ENCODE measurements around the gene BST1.

BST1 gene

DNA sequence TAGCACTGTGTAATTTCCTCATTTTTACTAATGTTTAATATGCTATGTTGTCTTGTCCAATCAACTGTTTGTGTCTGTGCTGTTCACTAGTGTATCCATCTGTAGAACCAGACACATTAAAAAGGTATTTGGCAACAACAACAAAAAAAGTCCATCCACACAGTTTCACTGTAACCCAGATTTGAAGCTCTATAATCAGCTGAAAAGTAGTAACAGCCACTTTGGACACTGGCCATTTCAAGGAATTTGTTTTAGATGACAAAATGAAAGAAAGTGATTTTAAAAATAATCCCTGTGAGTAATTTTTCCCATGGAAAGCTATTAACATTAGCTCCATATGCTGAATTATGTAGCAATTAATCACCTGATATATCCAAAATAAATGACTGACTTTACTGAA lies 45.5 kb upstream of the BST1 start:
- H3K27ac ChIP-seq (ENCODE audit: low read depth, low read length), result no peak overlapping the region

GRCh38 chr4:15658136-15658770 lies 44.6 kb upstream of the BST1 start:
- TF ChIP-seq EZH2phosphoT487 (conservative IDR thresholded peaks at IDR 0.05; ENCODE audit: low read length) (no peak), CTCF (IDR thresholded peaks at IDR 0.05; ENCODE audit: insufficient read depth, low read length, poor library complexity, severe bottlenecking) (no peak)
- no peak overlapping the region for H3K4me2 ChIP-seq (ENCODE audit: low read depth, low read length, poor library complexity, severe bottlenecking)
- no peaks in the 10 kb centered on the region for H3K27me3 ChIP-seq (ENCODE audit: low read length)
- H3K9me3 ChIP-seq (ENCODE audit: insufficient read depth, low read length), result no peaks in the 10 kb centered on the region
- no peaks in the 10 kb centered on the region for H3K9me2 ChIP-seq (replicated peaks; ENCODE audit: insufficient read depth, low read length)
- H3K27ac ChIP-seq (ENCODE audit: low read depth, low read length), result no peak overlapping the region
- H3K4me3 ChIP-seq (ENCODE audit: insufficient read depth, low read length, poor library complexity, severe bottlenecking), result no peak overlapping the region
- no peak overlapping the region for H2AFZ ChIP-seq (ENCODE audit: low read depth, low read length, severe bottlenecking)
- H3K9ac ChIP-seq (ENCODE audit: low read length), result no peak overlapping the region
- peaks cover 24% of the 10 kb centered on the region for H3F3A ChIP-seq (ENCODE audit: insufficient read depth)
- no peaks in the 10 kb centered on the region for H3K36me3 ChIP-seq (ENCODE audit: low read length)
- H4K20me1 ChIP-seq (ENCODE audit: low read depth, low read length), result no peaks in the 10 kb centered on the region
- H3K79me2 ChIP-seq (ENCODE audit: insufficient read depth, low read length), result peaks cover 13% of the 10 kb centered on the region; the same call in 1 of the 2 replicates

More for the DNA sequence above, 45.5 kb upstream of the BST1 start:
- Histone ChIP-seq H4K20me1 (ENCODE audit: low read depth, low read length) (no peaks in the 10 kb centered on the region), H3F3A (ENCODE audit: insufficient read depth) (peaks cover 24% of the 10 kb centered on the region), H3K9me2 (replicated peaks; ENCODE audit: insufficient read depth, low read length) (no peaks in the 10 kb centered on the region), H3K79me2 (ENCODE audit: insufficient read depth, low read length) (peaks cover 18% of the 10 kb centered on the region; the same call in 1 of the 2 replicates), H3K9me3 (ENCODE audit: insufficient read depth, low read length) (no peaks in the 10 kb centered on the region), H3K4me2 (ENCODE audit: low read depth, low read length, poor library complexity, severe bottlenecking) (no peak overlapping the region), H3K36me3 (ENCODE audit: low read length) (no peaks in the 10 kb centered on the region), H3K9ac (ENCODE audit: low read length) (no peak overlapping the region), H3K4me3 (ENCODE audit: insufficient read depth, low read length, poor library complexity, severe bottlenecking) (no peak overlapping the region), H2AFZ (ENCODE audit: low read depth, low read length, severe bottlenecking) (no peak overlapping the region), H3K27me3 (ENCODE audit: low read length) (no peaks in the 10 kb centered on the region)
- TF ChIP-seq EZH2phosphoT487 (conservative IDR thresholded peaks at IDR 0.05; ENCODE audit: low read length), result no peak
- no peak for TF ChIP-seq CTCF (IDR thresholded peaks at IDR 0.05; ENCODE audit: insufficient read depth, low read length, poor library complexity, severe bottlenecking)

DNA sequence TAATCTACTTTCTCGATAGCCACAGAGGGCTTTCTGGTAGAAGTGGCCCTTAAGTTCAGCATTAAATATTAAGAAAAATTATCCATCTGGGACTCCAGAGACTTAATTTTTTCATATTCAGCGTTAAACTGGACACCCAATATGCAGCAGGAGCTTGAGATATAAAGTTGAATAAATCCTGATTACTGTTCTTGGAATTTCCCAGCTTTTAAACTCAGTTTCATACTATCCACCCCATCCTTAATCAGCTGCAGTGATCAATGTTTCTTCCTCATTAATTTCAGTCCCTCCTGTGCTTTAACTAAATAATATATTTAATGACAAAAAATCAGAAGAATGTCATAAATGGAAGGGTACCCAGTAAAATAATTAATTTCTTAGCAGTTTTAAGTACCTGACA lies 44.1 kb upstream of the BST1 start:
- no peak overlapping the region for H3K4me2 ChIP-seq (ENCODE audit: low read depth, low read length, poor library complexity, severe bottlenecking)
- no peaks in the 10 kb centered on the region for H4K20me1 ChIP-seq (ENCODE audit: low read depth, low read length)
- no peaks in the 10 kb centered on the region for H3K27me3 ChIP-seq (ENCODE audit: low read length)
- peaks cover 8% of the 10 kb centered on the region; the same call in 1 of the 2 replicates for H3K79me2 ChIP-seq (ENCODE audit: insufficient read depth, low read length)
- H3F3A ChIP-seq (ENCODE audit: insufficient read depth), result peaks cover 24% of the 10 kb centered on the region
- no peak overlapping the region for H2AFZ ChIP-seq (ENCODE audit: low read depth, low read length, severe bottlenecking)
- no peaks in the 10 kb centered on the region for H3K9me2 ChIP-seq (replicated peaks; ENCODE audit: insufficient read depth, low read length)
- H3K27ac ChIP-seq (ENCODE audit: low read depth, low read length), result no peak overlapping the region
- H3K9me3 ChIP-seq (ENCODE audit: insufficient read depth, low read length), result no peaks in the 10 kb centered on the region
- H3K36me3 ChIP-seq (ENCODE audit: low read length), result no peaks in the 10 kb centered on the region
- TF ChIP-seq CTCF (IDR thresholded peaks at IDR 0.05; ENCODE audit: insufficient read depth, low read length, poor library complexity, severe bottlenecking) (no peak), EZH2phosphoT487 (conservative IDR thresholded peaks at IDR 0.05; ENCODE audit: low read length) (no peak)
- no peak overlapping the region for H3K9ac ChIP-seq (ENCODE audit: low read length)
- H3K4me3 ChIP-seq (ENCODE audit: insufficient read depth, low read length, poor library complexity, severe bottlenecking), result no peak overlapping the region
